GM12878 (cell line): ENCODE measurements around the gene KRTAP17-1. TPM values are rescaled to one million over a fixed set of nuclear protein-coding genes. Genes with fewer than 3 reads are reported as not detected.

Source experiments
- ATAC-seq: fragments of 200-7000 bp; cut with Tn5 transposase; 3 replicates; pipeline ENCODE4 v1.9.1; 2020; ENCODE audit warnings: mild to moderate bottlenecking, moderate library complexity
- BruUV-seq: library from RNA; stranded (reverse); fragments of 400-500 nt; replicated peaks from 2 replicates; lab custom pipeline; 2021; lab: Mats Ljungman, UMichigan
- CTCF ChIA-PET: fragments of 300-600 bp; sonication (Branson Sonifier 250); formaldehyde crosslinking; extraction: SDS; loops from one replicate; lab custom pipeline; 2021; ENCODE audit warnings: inconsistent platforms; lab: Yijun Ruan, JAX
- POLR2A ChIA-PET: fragments of 350-600 bp; formaldehyde crosslinking; extraction: SDS; loops from one replicate; lab custom pipeline; 2021; ENCODE audit warnings: inconsistent platforms; lab: Charles Lee
- RAD21 ChIA-PET: fragments of 300-600 bp; sonication (Branson Sonifier 250); formaldehyde crosslinking; loops from one replicate; lab custom pipeline; 2023; ENCODE audit warnings: antibody characterized with exemption; ENCODE audit not compliant: unreplicated experiment; lab: Charles Lee
- SMC1A ChIA-PET: fragments of 300-600 bp; sonication (Branson Sonifier 250); formaldehyde crosslinking; loops from one replicate; lab custom pipeline; 2023; ENCODE audit not compliant: unreplicated experiment, uncharacterized antibody; lab: Charles Lee
- DNase-seq: peaks from one replicate; pipeline ENCODE4 v3.0.0-alpha.2; 2011; ENCODE audit warnings: low read depth, low spot score
- FAIRE-seq: peaks from 3 replicates; lab custom pipeline; 2011; peaks lifted over from hg19 to GRCh38; lab: Jason Lieb, UNC
- H2AFZ ChIP-seq: 2 replicates; pipeline ENCODE4 v1.6.0; 2011; ENCODE audit warnings: low read depth, low read length, control low read depth; ENCODE audit not compliant: control insufficient read depth
- H3K27ac ChIP-seq: 2 replicates; pipeline ENCODE4 v1.5.1; 2011; ENCODE audit warnings: control low read depth; ENCODE audit not compliant: control insufficient read depth, insufficient read depth
- H3K27me3 ChIP-seq, 2 experiments: replicated peaks in 1 of 2; 2 replicates each; pipeline versions ENCODE4 v1.6.0 to v1.6.1; 2011; ENCODE audit warnings: low read length in 1 of 2; ENCODE audit not compliant: control insufficient read depth in 2 of 2, insufficient read depth in 2 of 2
- H3K36me3 ChIP-seq, 2 experiments: 2 replicates each; pipeline ENCODE4 v1.5.1; 2011; ENCODE audit warnings: low read length in 1 of 2; ENCODE audit not compliant: control insufficient read depth in 2 of 2, insufficient read depth in 2 of 2
- H3K4me1 ChIP-seq: 2 replicates; pipeline ENCODE4 v1.6.1; 2011; ENCODE audit warnings: mild to moderate bottlenecking, low read length, moderate library complexity, mixed read lengths; ENCODE audit not compliant: control insufficient read depth, insufficient read depth
- H3K4me2 ChIP-seq: 2 replicates; pipeline ENCODE4 v1.6.0; 2011; ENCODE audit warnings: control low read depth; ENCODE audit not compliant: control insufficient read depth, insufficient read depth
- H3K4me3 ChIP-seq: fragments of 200-600 bp; sonication (generic); 2 replicates; pipeline ENCODE4 v1.5.1; 2016
- H3K79me2 ChIP-seq: 2 replicates; pipeline ENCODE4 v1.6.0; 2011; ENCODE audit warnings: low read length; ENCODE audit not compliant: control insufficient read depth, insufficient read depth
- H3K9ac ChIP-seq: 2 replicates; pipeline ENCODE4 v1.8.0; 2011; ENCODE audit warnings: low read length, control low read depth, mixed read lengths; ENCODE audit not compliant: control insufficient read depth, insufficient read depth
- H3K9me3 ChIP-seq: replicated peaks from 3 replicates; pipeline ENCODE4 v1.5.1; 2011; ENCODE audit warnings: mild to moderate bottlenecking, low read length; ENCODE audit not compliant: control insufficient read depth, insufficient read depth
- H4K20me1 ChIP-seq: 2 replicates; pipeline ENCODE4 v1.6.0; 2011; ENCODE audit not compliant: control insufficient read depth, insufficient read depth
- FOXK2 ChIP-seq: fragments of 450-650 bp; IDR thresholded peaks from 2 replicates; pipeline ENCODE4 v1.6.1; 2017; ENCODE audit warnings: mild to moderate bottlenecking, moderate library complexity
- KAT2A ChIP-seq: conservative IDR thresholded peaks from 2 replicates; pipeline ENCODE4 v1.6.1; 2011; ENCODE audit warnings: low read depth, low read length; ENCODE audit not compliant: control insufficient read depth
- POLR2AphosphoS2 ChIP-seq: IDR thresholded peaks from 2 replicates; pipeline ENCODE4 v1.6.1; 2011; ENCODE audit warnings: low read depth, mild to moderate bottlenecking, low read length, improper control_type of control experiment, moderate library complexity
- POU2F2 ChIP-seq: IDR thresholded peaks from 3 replicates; pipeline ENCODE4 v1.6.1; 2011; ENCODE audit warnings: low read depth, mild to moderate bottlenecking, low read length, borderline replicate concordance
- SMARCA5 ChIP-seq: fragments of 450-650 bp; IDR thresholded peaks from 2 replicates; pipeline ENCODE4 v1.6.1; 2017; ENCODE audit warnings: mild to moderate bottlenecking
- SP1 ChIP-seq: IDR thresholded peaks from one replicate; pipeline ENCODE4 v1.6.1; 2011; ENCODE audit warnings: low read depth, low read length
- SUPT20H ChIP-seq: IDR thresholded peaks from 2 replicates; pipeline ENCODE4 v1.6.1; 2011; ENCODE audit warnings: low read depth, mild to moderate bottlenecking, low read length, moderate library complexity, borderline replicate concordance; ENCODE audit not compliant: control insufficient read depth
- ZZZ3 ChIP-seq: IDR thresholded peaks from 2 replicates; pipeline ENCODE4 v1.6.1; 2011; ENCODE audit warnings: low read depth; ENCODE audit not compliant: control insufficient read depth, insufficient read length
- WGBS: methylation state at CpG from one replicate; pipeline ENCODE4 v1.1.6; 2016; ENCODE audit warnings: low lambda C conversion rate; ENCODE audit not compliant: insufficient replicate concordance, insufficient coverage; ENCODE audit errors: missing lambda C conversion rate; 5-methylcytosine and 5-hydroxymethylcytosine counted together
- in situ Hi-C: fragments of 300-500 bp; cut with MboI; formaldehyde crosslinking; loops from 9 replicates; pipeline ENCODE4 v1.14.3; 2018; ENCODE audit warnings: mixed read lengths
- intact Hi-C: fragments of 100-400 bp; cut with micrococcal nuclease; formaldehyde crosslinking; loops from one replicate; pipeline ENCODE4 v1.14.2; 2022; ENCODE audit not compliant: unreplicated experiment
- polyA plus RNA-seq, 11 experiments: library from polyadenylated mRNA; depleted of rRNA in 4 of 11; unstranded in 6 of 11; stranded (reverse) in 5 of 11; fragments of >200 nt; fragmentation: Nextera tagmentation in 4 of 11; fragmentation: Illumina TruSeq in 1 of 11; extraction: Ambion mirVana in 4 of 11; extraction: Trizol in 1 of 11; gene quantifications; 1 replicate in 1 of 11; 2 replicates in 10 of 11; pipeline versions ENCODE4 v1.2.1 to v1.2.3, GENCODE V29; 2011 to 2016; ENCODE audit warnings: inconsistent platforms in 2 of 11, missing spikeins in 2 of 11, low read depth in 1 of 11
- total RNA-seq, 4 experiments: library from RNA; depleted of rRNA in 3 of 4; stranded (reverse); fragments of >200 nt in 3 of 4; fragmentation: Illumina TruSeq in 1 of 4; extraction: Trizol in 1 of 4; gene quantifications; 2 replicates each; pipeline versions ENCODE4 v1.2.1 to v1.2.3, GENCODE V29; 2013 to 2021
- TF ChIP-seq, protein P1 (sequence below): fragments of 450-650 bp; IDR thresholded peaks from 2 replicates; pipeline ENCODE4 v1.6.1; 2017; ENCODE audit warnings: mild to moderate bottlenecking, moderate library complexity
- TF ChIP-seq, protein P2 (sequence below): fragments of 450-650 bp; IDR thresholded peaks from 2 replicates; pipeline ENCODE4 v1.6.1; 2018; ENCODE audit warnings: mild to moderate bottlenecking, low read depth, moderate library complexity; ENCODE audit not compliant: partially characterized antibody
- TF ChIP-seq, protein P3 (sequence below): fragments of 150-350 bp; IDR thresholded peaks from 2 replicates; pipeline ENCODE4 v1.6.1; 2014; ENCODE audit warnings: mild to moderate bottlenecking, low read depth, low read length

KRTAP17-1 gene
- total and polyA plus RNA-seq, 10 of the 15 experiments (the other 5 are each of a cell fraction or from before 2014, with no cell fraction given) = 0.16 to 5.7 (median 0.17) TPM; not detected in 7

DNA sequence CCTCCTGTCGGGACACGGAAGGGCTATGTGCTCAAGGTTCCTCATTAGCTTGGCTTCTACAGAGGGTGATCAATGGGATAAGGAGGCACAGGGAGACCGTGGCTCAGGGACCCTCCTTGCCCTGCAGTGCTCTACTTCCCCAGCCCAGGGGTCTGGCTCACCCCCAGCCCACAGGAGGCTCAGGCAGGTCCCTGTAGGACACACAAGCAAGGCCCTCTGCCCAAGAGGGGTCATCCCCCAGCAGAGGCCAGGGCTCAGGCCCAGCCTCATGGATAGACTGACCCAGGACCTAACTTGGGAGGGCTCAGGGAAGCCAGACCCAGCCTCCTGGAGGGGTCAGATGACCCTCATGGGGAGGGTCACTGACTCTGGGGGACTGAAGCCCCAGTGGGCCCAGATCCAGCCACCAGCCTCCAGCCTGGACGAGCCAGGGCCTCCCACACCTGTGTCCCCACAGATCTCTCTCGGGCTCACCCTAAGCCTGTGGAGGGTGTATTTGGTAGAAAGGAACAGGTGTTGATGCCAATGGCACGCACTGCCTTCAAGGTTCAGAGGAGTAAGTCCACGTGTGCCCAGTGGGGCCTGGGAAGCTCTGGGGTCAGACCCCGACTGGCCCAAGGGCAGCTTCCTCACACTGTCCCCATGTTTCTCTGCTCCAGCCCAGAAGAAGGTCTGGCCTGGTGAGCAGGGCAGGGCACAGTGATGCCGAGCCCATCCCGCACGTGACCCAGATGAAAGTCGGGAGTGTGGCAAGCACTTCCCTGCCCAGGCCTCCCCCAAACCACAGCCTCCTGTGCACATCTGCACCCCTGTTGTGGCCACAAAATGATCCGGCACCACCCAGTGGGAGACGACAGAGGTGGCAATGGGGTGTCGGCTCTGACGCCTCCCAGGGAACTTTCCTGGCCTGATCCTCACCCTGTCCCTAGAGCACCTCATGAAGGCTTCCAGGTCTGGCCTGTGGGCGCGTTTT is 10.9 kb upstream of the KRTAP17-1 start (continued):
- TF ChIP-seq, protein P1, sequence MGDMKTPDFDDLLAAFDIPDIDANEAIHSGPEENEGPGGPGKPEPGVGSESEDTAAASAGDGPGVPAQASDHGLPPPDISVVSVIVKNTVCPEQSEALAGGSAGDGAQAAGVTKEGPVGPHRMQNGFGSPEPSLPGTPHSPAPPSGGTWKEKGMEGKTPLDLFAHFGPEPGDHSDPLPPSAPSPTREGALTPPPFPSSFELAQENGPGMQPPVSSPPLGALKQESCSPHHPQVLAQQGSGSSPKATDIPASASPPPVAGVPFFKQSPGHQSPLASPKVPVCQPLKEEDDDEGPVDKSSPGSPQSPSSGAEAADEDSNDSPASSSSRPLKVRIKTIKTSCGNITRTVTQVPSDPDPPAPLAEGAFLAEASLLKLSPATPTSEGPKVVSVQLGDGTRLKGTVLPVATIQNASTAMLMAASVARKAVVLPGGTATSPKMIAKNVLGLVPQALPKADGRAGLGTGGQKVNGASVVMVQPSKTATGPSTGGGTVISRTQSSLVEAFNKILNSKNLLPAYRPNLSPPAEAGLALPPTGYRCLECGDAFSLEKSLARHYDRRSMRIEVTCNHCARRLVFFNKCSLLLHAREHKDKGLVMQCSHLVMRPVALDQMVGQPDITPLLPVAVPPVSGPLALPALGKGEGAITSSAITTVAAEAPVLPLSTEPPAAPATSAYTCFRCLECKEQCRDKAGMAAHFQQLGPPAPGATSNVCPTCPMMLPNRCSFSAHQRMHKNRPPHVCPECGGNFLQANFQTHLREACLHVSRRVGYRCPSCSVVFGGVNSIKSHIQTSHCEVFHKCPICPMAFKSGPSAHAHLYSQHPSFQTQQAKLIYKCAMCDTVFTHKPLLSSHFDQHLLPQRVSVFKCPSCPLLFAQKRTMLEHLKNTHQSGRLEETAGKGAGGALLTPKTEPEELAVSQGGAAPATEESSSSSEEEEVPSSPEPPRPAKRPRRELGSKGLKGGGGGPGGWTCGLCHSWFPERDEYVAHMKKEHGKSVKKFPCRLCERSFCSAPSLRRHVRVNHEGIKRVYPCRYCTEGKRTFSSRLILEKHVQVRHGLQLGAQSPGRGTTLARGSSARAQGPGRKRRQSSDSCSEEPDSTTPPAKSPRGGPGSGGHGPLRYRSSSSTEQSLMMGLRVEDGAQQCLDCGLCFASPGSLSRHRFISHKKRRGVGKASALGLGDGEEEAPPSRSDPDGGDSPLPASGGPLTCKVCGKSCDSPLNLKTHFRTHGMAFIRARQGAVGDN = no peak

- no peaks in the 10 kb centered on the region for H4K20me1 ChIP-seq
- no peaks in the 10 kb centered on the region for H3K36me3 ChIP-seq
- FAIRE-seq (no peak), DNase-seq (no peak), ATAC-seq (no peak)
- H3K27ac ChIP-seq = no peak overlapping the region
- ChIA-PET SMC1A (no interaction called here), RAD21 (no interaction called here), POLR2A (no interaction called here), CTCF (no interaction called here)
- no peak overlapping the region for H3K4me3 ChIP-seq
- no peak overlapping the region for H2AFZ ChIP-seq
- H3K9me3 ChIP-seq = no peaks in the 10 kb centered on the region; the same call in 2 of the 3 replicates
- BruUV-seq = no TSS peak
- H3K4me1 ChIP-seq = no peaks in the 10 kb centered on the region
- intact Hi-C loops = loop anchor here (10.0 kb wide), 1 partner anchor 701 kb away; no protein-coding TSS in a partner anchor
- no peak overlapping the region for H3K9ac ChIP-seq
- in situ Hi-C loops = no loop called here
- H3K79me2 ChIP-seq = no peaks in the 10 kb centered on the region
- 13% methylated on average over 6 of the region's 6 CpGs for WGBS
- H3K27me3 ChIP-seq = no peaks in the 10 kb centered on the region; a peak in 1 of 4 replicates
- H3K4me2 ChIP-seq = no peak overlapping the region
- TF ChIP-seq, protein P2, sequence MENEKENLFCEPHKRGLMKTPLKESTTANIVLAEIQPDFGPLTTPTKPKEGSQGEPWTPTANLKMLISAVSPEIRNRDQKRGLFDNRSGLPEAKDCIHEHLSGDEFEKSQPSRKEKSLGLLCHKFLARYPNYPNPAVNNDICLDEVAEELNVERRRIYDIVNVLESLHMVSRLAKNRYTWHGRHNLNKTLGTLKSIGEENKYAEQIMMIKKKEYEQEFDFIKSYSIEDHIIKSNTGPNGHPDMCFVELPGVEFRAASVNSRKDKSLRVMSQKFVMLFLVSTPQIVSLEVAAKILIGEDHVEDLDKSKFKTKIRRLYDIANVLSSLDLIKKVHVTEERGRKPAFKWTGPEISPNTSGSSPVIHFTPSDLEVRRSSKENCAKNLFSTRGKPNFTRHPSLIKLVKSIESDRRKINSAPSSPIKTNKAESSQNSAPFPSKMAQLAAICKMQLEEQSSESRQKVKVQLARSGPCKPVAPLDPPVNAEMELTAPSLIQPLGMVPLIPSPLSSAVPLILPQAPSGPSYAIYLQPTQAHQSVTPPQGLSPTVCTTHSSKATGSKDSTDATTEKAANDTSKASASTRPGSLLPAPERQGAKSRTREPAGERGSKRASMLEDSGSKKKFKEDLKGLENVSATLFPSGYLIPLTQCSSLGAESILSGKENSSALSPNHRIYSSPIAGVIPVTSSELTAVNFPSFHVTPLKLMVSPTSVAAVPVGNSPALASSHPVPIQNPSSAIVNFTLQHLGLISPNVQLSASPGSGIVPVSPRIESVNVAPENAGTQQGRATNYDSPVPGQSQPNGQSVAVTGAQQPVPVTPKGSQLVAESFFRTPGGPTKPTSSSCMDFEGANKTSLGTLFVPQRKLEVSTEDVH = no peak
- TF ChIP-seq SP1 (no peak), POU2F2 (no peak), SUPT20H (no peak), POLR2AphosphoS2 (no peak), SMARCA5 (no peak), ZZZ3 (no peak), FOXK2 (no peak), KAT2A (no peak)
- TF ChIP-seq, protein P3, sequence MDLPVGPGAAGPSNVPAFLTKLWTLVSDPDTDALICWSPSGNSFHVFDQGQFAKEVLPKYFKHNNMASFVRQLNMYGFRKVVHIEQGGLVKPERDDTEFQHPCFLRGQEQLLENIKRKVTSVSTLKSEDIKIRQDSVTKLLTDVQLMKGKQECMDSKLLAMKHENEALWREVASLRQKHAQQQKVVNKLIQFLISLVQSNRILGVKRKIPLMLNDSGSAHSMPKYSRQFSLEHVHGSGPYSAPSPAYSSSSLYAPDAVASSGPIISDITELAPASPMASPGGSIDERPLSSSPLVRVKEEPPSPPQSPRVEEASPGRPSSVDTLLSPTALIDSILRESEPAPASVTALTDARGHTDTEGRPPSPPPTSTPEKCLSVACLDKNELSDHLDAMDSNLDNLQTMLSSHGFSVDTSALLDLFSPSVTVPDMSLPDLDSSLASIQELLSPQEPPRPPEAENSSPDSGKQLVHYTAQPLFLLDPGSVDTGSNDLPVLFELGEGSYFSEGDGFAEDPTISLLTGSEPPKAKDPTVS = no peak
Measured at GRCh38 chr17:41325611-41326010, 10.1 kb upstream of the KRTAP17-1 start.
